Ishikawa (cell line): ENCODE measurements around the gene OGN.

ENCODE experiments used
- CEBPB ChIP-seq: IDR thresholded peaks from 2 replicates; pipeline ENCODE4 v1.6.1; 2012
- CREB1 ChIP-seq: IDR thresholded peaks from 2 replicates; pipeline ENCODE4 v1.6.1; 2012; ENCODE audit warnings: low read depth
- EGR1 ChIP-seq: IDR thresholded peaks from 2 replicates; pipeline ENCODE4 v1.6.1; 2012
- EP300 ChIP-seq: IDR thresholded peaks from 2 replicates; pipeline ENCODE4 v1.6.1; 2012; ENCODE audit warnings: borderline replicate concordance
- FOXM1 ChIP-seq: IDR thresholded peaks from 2 replicates; pipeline ENCODE4 v1.6.1; 2012; ENCODE audit warnings: low read depth, borderline replicate concordance
- NFIC ChIP-seq: IDR thresholded peaks from 2 replicates; pipeline ENCODE4 v1.6.1; 2012
- RAD21 ChIP-seq: IDR thresholded peaks from 2 replicates; pipeline ENCODE4 v1.6.1; 2012; ENCODE audit warnings: low read depth
- TAF1 ChIP-seq: IDR thresholded peaks from 2 replicates; pipeline ENCODE4 v1.6.1; 2012; ENCODE audit warnings: low read depth, mild to moderate bottlenecking
- TCF12 ChIP-seq: IDR thresholded peaks from 2 replicates; pipeline ENCODE4 v1.6.1; 2012; ENCODE audit warnings: low read depth
- TEAD4 ChIP-seq: IDR thresholded peaks from 2 replicates; pipeline ENCODE4 v1.6.1; 2012
- YY1 ChIP-seq: IDR thresholded peaks from 2 replicates; pipeline ENCODE4 v1.6.1; 2012; ENCODE audit warnings: low read depth
- ZBTB7A ChIP-seq: IDR thresholded peaks from 2 replicates; pipeline ENCODE4 v1.6.1; 2012; ENCODE audit warnings: low read depth
- TF ChIP-seq, protein P1 (sequence below): IDR thresholded peaks from 2 replicates; pipeline ENCODE4 v1.6.1; 2012; ENCODE audit warnings: low read depth, mild to moderate bottlenecking
- TF ChIP-seq, protein P2 (sequence below): IDR thresholded peaks from 2 replicates; pipeline ENCODE4 v1.6.1; 2012
- TF ChIP-seq, protein P3 (sequence below): IDR thresholded peaks from 2 replicates; pipeline ENCODE4 v1.6.1; 2012

Gene OGN, protein sequence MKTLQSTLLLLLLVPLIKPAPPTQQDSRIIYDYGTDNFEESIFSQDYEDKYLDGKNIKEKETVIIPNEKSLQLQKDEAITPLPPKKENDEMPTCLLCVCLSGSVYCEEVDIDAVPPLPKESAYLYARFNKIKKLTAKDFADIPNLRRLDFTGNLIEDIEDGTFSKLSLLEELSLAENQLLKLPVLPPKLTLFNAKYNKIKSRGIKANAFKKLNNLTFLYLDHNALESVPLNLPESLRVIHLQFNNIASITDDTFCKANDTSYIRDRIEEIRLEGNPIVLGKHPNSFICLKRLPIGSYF

DNA sequence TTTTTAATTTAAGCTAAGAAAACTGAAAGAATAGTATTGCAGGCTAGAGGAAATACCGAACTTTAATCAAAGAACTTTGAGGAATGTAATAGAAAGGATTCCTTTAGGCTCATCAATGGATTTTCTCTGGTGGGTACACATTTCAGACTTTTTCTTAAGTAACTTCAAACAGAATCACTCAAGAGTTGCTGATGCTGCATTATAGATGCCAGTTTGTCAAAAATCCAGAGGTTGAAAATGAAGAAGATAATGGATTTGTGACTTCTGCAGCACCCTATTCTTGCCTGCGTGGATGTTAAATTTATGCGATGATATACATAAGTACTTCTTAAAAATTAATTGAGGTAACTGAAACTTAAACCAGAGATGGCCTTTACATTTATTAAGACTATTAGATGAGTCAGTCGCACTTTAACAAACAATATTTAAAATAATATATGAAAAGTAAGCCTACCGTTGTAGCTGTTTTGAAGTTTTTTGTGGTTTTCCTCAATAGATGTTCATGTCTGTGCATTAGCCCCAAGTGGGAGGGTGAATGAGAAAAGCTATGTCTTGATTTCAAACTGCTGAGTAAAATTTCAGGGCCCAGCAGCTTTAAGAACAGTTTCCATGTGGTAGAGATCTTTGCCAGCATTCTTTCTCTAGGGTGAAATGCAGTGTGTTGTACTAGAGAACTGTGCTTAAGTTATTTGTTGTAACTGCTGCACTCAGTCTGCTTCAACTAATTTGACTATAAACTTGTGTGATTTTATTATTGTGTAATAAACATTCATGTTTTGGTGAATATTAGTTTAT lies at the start of gene OGN:
TSS of gene OGN (minus strand) at position 537 of the 795 bp plus-strand sequence. CDS start 1,171 bp downstream, outside the sequence.
- no peak for TF ChIP-seq TEAD4
- TF ChIP-seq CREB1, result no peak
- no peak for TF ChIP-seq YY1
- no peak for TF ChIP-seq TAF1
- no peak for TF ChIP-seq RAD21
- TF ChIP-seq FOXM1, result no peak
- TF ChIP-seq, protein P1, sequence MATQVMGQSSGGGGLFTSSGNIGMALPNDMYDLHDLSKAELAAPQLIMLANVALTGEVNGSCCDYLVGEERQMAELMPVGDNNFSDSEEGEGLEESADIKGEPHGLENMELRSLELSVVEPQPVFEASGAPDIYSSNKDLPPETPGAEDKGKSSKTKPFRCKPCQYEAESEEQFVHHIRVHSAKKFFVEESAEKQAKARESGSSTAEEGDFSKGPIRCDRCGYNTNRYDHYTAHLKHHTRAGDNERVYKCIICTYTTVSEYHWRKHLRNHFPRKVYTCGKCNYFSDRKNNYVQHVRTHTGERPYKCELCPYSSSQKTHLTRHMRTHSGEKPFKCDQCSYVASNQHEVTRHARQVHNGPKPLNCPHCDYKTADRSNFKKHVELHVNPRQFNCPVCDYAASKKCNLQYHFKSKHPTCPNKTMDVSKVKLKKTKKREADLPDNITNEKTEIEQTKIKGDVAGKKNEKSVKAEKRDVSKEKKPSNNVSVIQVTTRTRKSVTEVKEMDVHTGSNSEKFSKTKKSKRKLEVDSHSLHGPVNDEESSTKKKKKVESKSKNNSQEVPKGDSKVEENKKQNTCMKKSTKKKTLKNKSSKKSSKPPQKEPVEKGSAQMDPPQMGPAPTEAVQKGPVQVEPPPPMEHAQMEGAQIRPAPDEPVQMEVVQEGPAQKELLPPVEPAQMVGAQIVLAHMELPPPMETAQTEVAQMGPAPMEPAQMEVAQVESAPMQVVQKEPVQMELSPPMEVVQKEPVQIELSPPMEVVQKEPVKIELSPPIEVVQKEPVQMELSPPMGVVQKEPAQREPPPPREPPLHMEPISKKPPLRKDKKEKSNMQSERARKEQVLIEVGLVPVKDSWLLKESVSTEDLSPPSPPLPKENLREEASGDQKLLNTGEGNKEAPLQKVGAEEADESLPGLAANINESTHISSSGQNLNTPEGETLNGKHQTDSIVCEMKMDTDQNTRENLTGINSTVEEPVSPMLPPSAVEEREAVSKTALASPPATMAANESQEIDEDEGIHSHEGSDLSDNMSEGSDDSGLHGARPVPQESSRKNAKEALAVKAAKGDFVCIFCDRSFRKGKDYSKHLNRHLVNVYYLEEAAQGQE, result no peak
- no peak for TF ChIP-seq EGR1
- TF ChIP-seq, protein P2, sequence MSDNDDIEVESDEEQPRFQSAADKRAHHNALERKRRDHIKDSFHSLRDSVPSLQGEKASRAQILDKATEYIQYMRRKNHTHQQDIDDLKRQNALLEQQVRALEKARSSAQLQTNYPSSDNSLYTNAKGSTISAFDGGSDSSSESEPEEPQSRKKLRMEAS, result no peak
- TF ChIP-seq NFIC, result no peak
- TF ChIP-seq EP300, result no peak
- no peak for TF ChIP-seq TCF12

DNA sequence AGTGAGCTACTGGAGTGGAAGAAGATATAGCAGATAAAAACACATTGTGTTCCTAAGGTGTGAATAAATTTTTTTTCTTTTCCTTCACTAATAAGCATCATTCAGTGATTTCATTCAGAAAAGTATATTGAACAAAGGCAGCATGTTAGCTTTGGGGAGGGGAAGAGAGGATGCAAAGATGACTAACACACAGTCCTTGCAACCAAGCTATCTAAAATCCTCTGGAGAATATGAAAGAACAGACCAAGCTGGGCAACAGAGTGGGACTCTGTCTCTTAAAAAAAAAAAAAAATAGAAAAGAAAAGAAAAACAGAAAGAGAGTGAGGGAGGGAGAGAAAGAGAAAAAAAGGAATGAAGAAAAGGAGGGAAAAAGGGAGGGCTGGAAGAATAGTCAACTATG lies 42.2 kb upstream of the OGN start:
- no peak for TF ChIP-seq EGR1
- no peak for TF ChIP-seq YY1
- no peak for TF ChIP-seq FOXM1
- no peak for TF ChIP-seq CEBPB
- TF ChIP-seq, protein P1, result no peak
- no peak for TF ChIP-seq RAD21
- TF ChIP-seq TEAD4, result no peak
- TF ChIP-seq, protein P2, result no peak
- TF ChIP-seq ZBTB7A, result no peak
- TF ChIP-seq EP300, result no peak
- no peak for TF ChIP-seq TAF1
- no peak for TF ChIP-seq TCF12
- no peak for TF ChIP-seq NFIC
- TF ChIP-seq, protein P3, sequence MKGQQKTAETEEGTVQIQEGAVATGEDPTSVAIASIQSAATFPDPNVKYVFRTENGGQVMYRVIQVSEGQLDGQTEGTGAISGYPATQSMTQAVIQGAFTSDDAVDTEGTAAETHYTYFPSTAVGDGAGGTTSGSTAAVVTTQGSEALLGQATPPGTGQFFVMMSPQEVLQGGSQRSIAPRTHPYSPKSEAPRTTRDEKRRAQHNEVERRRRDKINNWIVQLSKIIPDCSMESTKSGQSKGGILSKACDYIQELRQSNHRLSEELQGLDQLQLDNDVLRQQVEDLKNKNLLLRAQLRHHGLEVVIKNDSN, result no peak
- no peak for TF ChIP-seq CREB1

DNA sequence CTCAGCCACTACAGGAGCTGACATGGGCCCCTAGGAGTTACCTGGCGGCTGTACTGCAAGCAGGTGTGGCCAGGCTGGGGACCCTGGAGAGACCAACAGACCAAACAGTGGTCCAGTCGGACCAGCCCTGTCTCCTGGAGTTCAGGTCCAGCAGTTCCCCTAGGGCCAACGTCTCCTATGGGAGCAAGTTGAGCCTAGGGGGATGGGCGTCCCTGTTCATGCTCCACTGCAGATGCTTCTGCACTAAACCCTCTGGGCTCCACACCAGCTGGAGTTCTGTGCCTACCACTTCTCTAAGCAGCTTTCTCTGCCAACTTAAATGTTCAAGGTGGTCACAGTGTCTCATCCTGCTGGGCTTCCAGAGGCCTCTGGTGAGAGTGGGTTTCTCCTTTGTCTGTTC lies 40.5 kb upstream of the OGN start:
- TF ChIP-seq CREB1, result no peak
- TF ChIP-seq TEAD4, result no peak
- TF ChIP-seq TCF12, result no peak
- no peak for TF ChIP-seq FOXM1
- TF ChIP-seq, protein P2, result no peak
- TF ChIP-seq YY1, result no peak
- no peak for TF ChIP-seq TAF1
- TF ChIP-seq RAD21, result no peak
- no peak for TF ChIP-seq EP300
- TF ChIP-seq, protein P1, result no peak
- TF ChIP-seq EGR1, result no peak
- TF ChIP-seq CEBPB, result no peak
- TF ChIP-seq, protein P3, result no peak
- no peak for TF ChIP-seq ZBTB7A
- TF ChIP-seq NFIC, result no peak

- TF ChIP-seq ZBTB7A (no peak), NFIC (no peak)
- TF ChIP-seq, protein P1, result no peak
These were observed 36.3 kb upstream of the OGN start for GRCh38 chr9:92440751-92441046.
